COR-L47 (cell line): ENCODE data around the gene ESD.
"Not testable (repeated sequence)": the region's sequence is repeated elsewhere in the genome, so short reads cannot be mapped to it uniquely, and the experiment has no call there.

ENCODE experiments used
- DNase-seq: peaks from one replicate; lab custom pipeline; 2025; lab: John Stamatoyannopoulos, UW

Gene ESD

GRCh38 chr13:46795321-46795720 is 1.6 kb downstream of the ESD start:
- DNase-seq, result no peak

- no peak for DNase-seq
These were observed 13.5 kb downstream of the ESD start for GRCh38 chr13:46783504-46783903.

- no peak for DNase-seq
These were observed 14.3 kb downstream of the ESD start for GRCh38 chr13:46782691-46783090.

- DNase-seq, result no peak
These were observed 14.9 kb downstream of the ESD start for GRCh38 chr13:46782066-46782465.

- DNase-seq, result no peak
These were observed 18.1 kb downstream of the ESD start for GRCh38 chr13:46778890-46779289.

- no peak for DNase-seq
These were observed 18.9 kb downstream of the ESD start for GRCh38 chr13:46778095-46778494.

- no peak for DNase-seq
These were observed 21.4 kb downstream of the ESD start for GRCh38 chr13:46775385-46776107.

GRCh38 chr13:46773541-46773940 is 23.4 kb downstream of the ESD start:
- no peak for DNase-seq

- DNase-seq, result no peak
These were observed 25.3 kb downstream of the ESD start for GRCh38 chr13:46771693-46772092.

GRCh38 chr13:46769925-46770324 is 27.0 kb downstream of the ESD start:
- DNase-seq, result not testable (repeated sequence)

GRCh38 chr13:46761866-46762265 is 35.1 kb downstream of the ESD start:
- no peak for DNase-seq

- no peak for DNase-seq
These were observed 35.8 kb downstream of the ESD start for GRCh38 chr13:46761174-46761573.

GRCh38 chr13:46759846-46760245 is 37.1 kb downstream of the ESD start:
- no peak for DNase-seq

GRCh38 chr13:46757640-46758039 is 39.3 kb downstream of the ESD start:
- no peak for DNase-seq

- no peak for DNase-seq
These were observed 40.0 kb downstream of the ESD start for GRCh38 chr13:46756977-46757376.

GRCh38 chr13:46755508-46755907 is 41.5 kb downstream of the ESD start:
- DNase-seq, result not testable (repeated sequence)

- no peak for DNase-seq
These were observed 42.1 kb downstream of the ESD start for GRCh38 chr13:46754812-46755211.

GRCh38 chr13:46753917-46754316 is 43.0 kb downstream of the ESD start:
- DNase-seq, result no peak

- no peak for DNase-seq
These were observed 43.8 kb downstream of the ESD start for GRCh38 chr13:46753137-46753536.

GRCh38 chr13:46751811-46752635 is 44.9 kb downstream of the ESD start:
- DNase-seq, result no peak

- no peak for DNase-seq
These were observed 47.0 kb downstream of the ESD start for GRCh38 chr13:46749951-46750350.

- DNase-seq, result no peak
These were observed 48.7 kb downstream of the ESD start for GRCh38 chr13:46748300-46748699.

- no peak for DNase-seq
These were observed 49.7 kb downstream of the ESD start for GRCh38 chr13:46747031-46747820.
